Parathyroid adenoma (tissue), 2 donors: ENCODE data around the gene CRYBA4.

Source experiments
- H2AFZ ChIP-seq: fragments of 300-600 bp; sonication (generic); one replicate; pipeline ENCODE4 v1.7.0; 2017; ENCODE audit warnings: antibody characterized with exemption, mild to moderate bottlenecking
- H3K27ac ChIP-seq: fragments of 300-600 bp; sonication (generic); one replicate; pipeline ENCODE4 v1.7.0; 2017
- H3K27me3 ChIP-seq: fragments of 300-600 bp; sonication (generic); one replicate; pipeline ENCODE4 v1.7.0; 2017; ENCODE audit warnings: low read length; ENCODE audit not compliant: control insufficient read depth, insufficient read depth
- H3K36me3 ChIP-seq: fragments of 300-600 bp; sonication (generic); one replicate; pipeline ENCODE4 v1.7.0; 2017; ENCODE audit warnings: low read length; ENCODE audit not compliant: control insufficient read depth, insufficient read depth
- H3K4me1 ChIP-seq: fragments of 300-600 bp; sonication (generic); one replicate; pipeline ENCODE4 v1.7.0; 2017; ENCODE audit warnings: control low read depth
- H3K4me2 ChIP-seq: fragments of 300-600 bp; sonication (generic); one replicate; pipeline ENCODE4 v1.7.0; 2017; ENCODE audit warnings: low read length
- H3K4me3 ChIP-seq: fragments of 300-600 bp; sonication (generic); one replicate; pipeline ENCODE4 v1.7.0; 2017; ENCODE audit warnings: low read depth, low read length
- H3K79me2 ChIP-seq: fragments of 300-600 bp; sonication (generic); one replicate; pipeline ENCODE4 v1.7.0; 2017; ENCODE audit warnings: control low read depth
- H3K9ac ChIP-seq: fragments of 300-600 bp; sonication (generic); one replicate; pipeline ENCODE4 v1.7.0; 2017; ENCODE audit warnings: mild to moderate bottlenecking
- H3K9me3 ChIP-seq: fragments of 300-600 bp; sonication (generic); one replicate; pipeline ENCODE4 v1.7.0; 2017; ENCODE audit warnings: low read length; ENCODE audit not compliant: control insufficient read depth
- TF ChIP-seq, protein P1 (sequence below): fragments of 300-600 bp; sonication (generic); IDR thresholded peaks from one replicate; pipeline ENCODE4 v1.7.0; 2017; ENCODE audit warnings: antibody characterized with exemption, mild to moderate bottlenecking
- donor health status: primary hyperparathyroidism.

CRYBA4 gene

DNA sequence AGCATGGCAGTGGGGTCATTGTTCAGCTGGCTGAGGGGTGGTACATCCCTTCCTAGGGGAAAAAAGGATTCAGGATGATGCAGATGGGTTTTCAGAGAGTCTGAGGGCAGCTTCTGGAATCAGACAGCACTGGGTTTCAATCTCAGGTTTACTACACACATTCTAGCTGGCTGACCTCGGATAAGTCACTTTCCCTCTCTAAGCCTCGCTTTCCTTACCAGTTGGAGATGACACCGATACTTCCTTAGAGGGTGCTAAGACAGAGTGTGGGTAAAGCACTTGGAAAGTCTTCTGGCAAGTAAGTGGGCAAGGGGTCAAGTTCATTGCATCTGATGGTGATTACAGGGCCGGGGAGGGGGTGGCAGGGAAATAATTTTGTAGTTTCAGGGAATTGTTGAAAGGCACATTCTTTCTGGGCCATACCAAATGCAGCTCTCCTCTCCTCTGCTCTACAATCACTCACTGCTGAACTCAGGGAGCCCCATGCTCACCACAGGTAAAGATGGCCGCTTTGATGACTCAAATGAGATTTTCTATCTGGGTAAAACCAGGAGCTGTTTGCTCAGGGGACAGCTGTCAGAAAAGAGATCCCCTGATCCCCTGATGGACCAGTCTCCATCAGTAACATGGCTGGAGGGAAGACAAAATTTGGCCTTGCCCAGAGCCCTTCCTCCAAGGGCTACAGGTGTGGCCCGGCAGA lies 29.1 kb downstream of the CRYBA4 start:
- H3K27me3 ChIP-seq: peaks cover 4% of the 10 kb centered on the region
- TF ChIP-seq, protein P1, sequence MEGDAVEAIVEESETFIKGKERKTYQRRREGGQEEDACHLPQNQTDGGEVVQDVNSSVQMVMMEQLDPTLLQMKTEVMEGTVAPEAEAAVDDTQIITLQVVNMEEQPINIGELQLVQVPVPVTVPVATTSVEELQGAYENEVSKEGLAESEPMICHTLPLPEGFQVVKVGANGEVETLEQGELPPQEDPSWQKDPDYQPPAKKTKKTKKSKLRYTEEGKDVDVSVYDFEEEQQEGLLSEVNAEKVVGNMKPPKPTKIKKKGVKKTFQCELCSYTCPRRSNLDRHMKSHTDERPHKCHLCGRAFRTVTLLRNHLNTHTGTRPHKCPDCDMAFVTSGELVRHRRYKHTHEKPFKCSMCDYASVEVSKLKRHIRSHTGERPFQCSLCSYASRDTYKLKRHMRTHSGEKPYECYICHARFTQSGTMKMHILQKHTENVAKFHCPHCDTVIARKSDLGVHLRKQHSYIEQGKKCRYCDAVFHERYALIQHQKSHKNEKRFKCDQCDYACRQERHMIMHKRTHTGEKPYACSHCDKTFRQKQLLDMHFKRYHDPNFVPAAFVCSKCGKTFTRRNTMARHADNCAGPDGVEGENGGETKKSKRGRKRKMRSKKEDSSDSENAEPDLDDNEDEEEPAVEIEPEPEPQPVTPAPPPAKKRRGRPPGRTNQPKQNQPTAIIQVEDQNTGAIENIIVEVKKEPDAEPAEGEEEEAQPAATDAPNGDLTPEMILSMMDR: no peak

DNA sequence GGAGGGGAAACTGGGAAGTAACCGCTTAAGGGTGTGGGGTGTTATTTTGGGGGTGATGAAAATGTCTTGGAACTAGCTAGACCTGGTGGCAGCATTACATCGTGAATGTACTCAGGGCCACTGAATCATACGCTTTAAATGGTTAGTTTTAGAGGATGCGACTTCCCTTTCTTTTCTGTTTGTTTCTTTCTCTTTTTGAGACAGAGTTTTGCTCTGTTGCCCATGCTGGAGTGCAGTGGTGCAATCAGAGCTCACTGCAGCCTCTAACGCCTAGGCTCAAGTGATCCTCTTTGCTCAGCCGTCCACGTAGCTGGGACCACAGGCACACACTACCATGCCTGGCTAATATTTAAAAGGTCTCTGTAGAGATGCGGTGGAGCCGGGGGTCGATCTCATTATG lies 30.1 kb downstream of the CRYBA4 start:
- TF ChIP-seq, protein P1: no peak
- H3K27me3 ChIP-seq: peaks cover 4% of the 10 kb centered on the region
- H2AFZ ChIP-seq: no peak overlapping the region
- H3K9ac ChIP-seq: no peak overlapping the region
- no peaks in the 10 kb centered on the region for H3K4me1 ChIP-seq
- no peak overlapping the region for H3K4me3 ChIP-seq
- no peak overlapping the region for H3K27ac ChIP-seq
- H3K79me2 ChIP-seq: no peaks in the 10 kb centered on the region
- no peaks in the 10 kb centered on the region for H3K9me3 ChIP-seq
- H3K36me3 ChIP-seq: no peaks in the 10 kb centered on the region
- H3K4me2 ChIP-seq: no peak overlapping the region

More for the DNA sequence above, 29.1 kb downstream of the CRYBA4 start:
- Histone ChIP-seq H3K79me2 (no peaks in the 10 kb centered on the region), H2AFZ (no peak overlapping the region), H3K4me2 (no peak overlapping the region), H3K27ac (no peak overlapping the region), H3K36me3 (no peaks in the 10 kb centered on the region), H3K9me3 (no peaks in the 10 kb centered on the region), H3K4me1 (no peaks in the 10 kb centered on the region), H3K4me3 (no peak overlapping the region), H3K9ac (no peak overlapping the region)

DNA sequence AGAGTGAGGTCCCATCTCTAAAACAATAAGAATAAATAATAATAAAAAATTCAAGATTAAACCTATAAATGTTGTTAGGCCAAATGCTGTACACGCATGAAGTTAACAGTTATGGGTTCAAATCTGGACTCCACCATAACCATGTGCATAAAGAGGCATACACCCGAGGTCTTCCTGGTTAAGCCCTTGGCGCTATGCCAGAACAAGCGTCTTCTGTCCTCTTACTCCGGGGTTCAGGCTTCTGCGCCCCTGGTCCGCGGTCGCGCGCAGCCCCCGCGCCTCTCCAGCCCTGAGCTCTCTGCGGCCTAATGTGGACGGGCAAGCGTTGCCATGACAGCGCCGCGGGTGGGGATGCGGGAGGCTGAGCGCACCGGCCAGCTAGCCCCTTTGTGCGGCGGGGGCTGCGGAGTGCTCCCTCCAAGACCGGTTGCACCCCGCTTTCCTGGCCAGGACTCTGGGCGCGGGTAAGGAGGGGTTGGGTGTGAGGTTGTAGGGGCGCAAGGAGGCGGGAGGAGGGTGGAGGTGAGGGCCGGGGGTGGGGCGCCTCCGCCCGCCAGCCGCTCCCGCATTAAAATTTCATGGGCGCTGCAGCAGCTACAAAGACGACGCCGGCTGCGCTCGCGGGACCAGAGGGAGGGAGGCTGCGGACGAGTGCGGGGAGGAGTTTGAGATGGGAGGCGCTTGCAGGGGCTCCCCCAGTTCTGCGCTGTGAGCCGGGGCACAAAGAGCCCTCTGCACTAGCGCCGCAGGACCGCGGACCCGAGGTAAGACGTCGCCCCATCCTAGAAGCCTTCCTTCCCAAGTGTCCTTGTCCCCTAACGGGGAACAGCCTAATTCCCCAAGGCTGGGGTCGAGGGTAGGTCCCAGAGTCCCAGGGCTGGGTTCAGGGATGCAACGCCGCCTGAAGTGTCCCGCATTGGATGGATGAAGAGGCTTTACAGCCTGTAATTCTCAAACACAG lies 35.4 kb downstream of the CRYBA4 start, which contains the start of gene MIAT:
MIAT (plus strand) TSS at position 698 of the 961 bp plus-strand sequence.
- H3K4me2 ChIP-seq: peak within 1 kb of the TSS; percentile 34
- no peak within 1 kb of the TSS for H3K27ac ChIP-seq
- no peak within 1 kb of the TSS for H3K9ac ChIP-seq
- H3K9me3 ChIP-seq: no peaks in the 10 kb centered on the region
- no peak within 1 kb of the TSS for H3K4me3 ChIP-seq
- H3K4me1 ChIP-seq: no peaks in the 10 kb centered on the region
- H3K79me2 ChIP-seq: no peaks in the 10 kb centered on the region
- TF ChIP-seq, protein P1: no peak
- peaks cover 14% of the 10 kb centered on the region for H3K27me3 ChIP-seq
- H3K36me3 ChIP-seq: no peaks in the 10 kb centered on the region
- H2AFZ ChIP-seq: peak within 1 kb of the TSS; percentile 33

DNA sequence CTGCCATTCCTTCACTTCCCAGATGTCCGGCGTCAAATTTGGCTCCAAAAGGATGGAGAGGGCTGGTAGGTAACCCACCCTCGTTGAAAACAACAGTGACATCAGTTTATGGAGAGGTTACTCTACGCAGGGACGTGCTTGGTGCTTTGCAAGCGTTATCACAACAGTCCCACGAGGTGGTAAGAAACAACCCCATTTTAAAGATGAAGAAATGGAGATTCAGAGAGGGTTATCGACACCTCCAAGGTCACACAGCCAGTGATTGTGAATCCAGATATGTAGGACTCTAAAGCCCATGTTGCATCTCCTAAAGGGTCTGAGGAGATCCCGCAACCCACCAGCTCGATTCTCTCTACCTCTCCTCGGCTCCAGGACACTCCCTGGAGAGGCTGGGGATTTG lies 36.4 kb downstream of the CRYBA4 start:
- no peaks in the 10 kb centered on the region for H3K9me3 ChIP-seq
- H2AFZ ChIP-seq: no peak overlapping the region
- peaks cover 14% of the 10 kb centered on the region for H3K27me3 ChIP-seq
- TF ChIP-seq, protein P1: no peak
- H3K79me2 ChIP-seq: no peaks in the 10 kb centered on the region
- no peaks in the 10 kb centered on the region for H3K36me3 ChIP-seq
- H3K4me3 ChIP-seq: no peak overlapping the region
- H3K4me1 ChIP-seq: no peaks in the 10 kb centered on the region
- H3K27ac ChIP-seq: no peak overlapping the region
- peak overlapping the region; percentile 21 for H3K4me2 ChIP-seq
- no peak overlapping the region for H3K9ac ChIP-seq
